Measurements from ENCODE around the gene MYO5C.

The MYO5C gene

GRCh38 chr15:52221730-52222129 is 73.9 kb downstream of the MYO5C start:
- peak; percentile 84 for FAIRE-seq
- DNase-seq (ENCODE audit: extremely low spot score, insufficient read length, low read depth), result no peak

- peak; percentile 86 for FAIRE-seq
- DNase-seq (ENCODE audit: extremely low spot score, insufficient read length, low read depth), result no peak
These were observed 74.5 kb downstream of the MYO5C start for GRCh38 chr15:52220937-52221660.

GRCh38 chr15:52220251-52220650 is 75.4 kb downstream of the MYO5C start:
- FAIRE-seq, result no peak
- DNase-seq (ENCODE audit: extremely low spot score, insufficient read length, low read depth), result no peak

- FAIRE-seq, result no peak
- no peak for DNase-seq (ENCODE audit: extremely low spot score, insufficient read length, low read depth)
These were observed 76.8 kb downstream of the MYO5C start for GRCh38 chr15:52218816-52219215.

GRCh38 chr15:52218371-52218770 is 77.2 kb downstream of the MYO5C start:
- FAIRE-seq, result peak; percentile 39
- no peak for DNase-seq (ENCODE audit: extremely low spot score, insufficient read length, low read depth)

GRCh38 chr15:52217186-52217585 is 78.4 kb downstream of the MYO5C start:
- DNase-seq (ENCODE audit: extremely low spot score, insufficient read length, low read depth), result no peak
- peak; percentile 54 for FAIRE-seq

- no peak for DNase-seq (ENCODE audit: extremely low spot score, insufficient read length, low read depth)
These were observed 81.1 kb downstream of the MYO5C start for GRCh38 chr15:52214553-52214952.

GRCh38 chr15:52213206-52213605 is 82.4 kb downstream of the MYO5C start:
- FAIRE-seq (peak; percentile 35), DNase-seq (ENCODE audit: extremely low spot score, insufficient read length, low read depth) (no peak)

More at GRCh38 chr15:52214553-52214952, 81.1 kb downstream of the MYO5C start:
- FAIRE-seq, result no peak

- peak; percentile 83 for FAIRE-seq
- DNase-seq (ENCODE audit: extremely low spot score, insufficient read length, low read depth), result no peak
These were observed 87.2 kb downstream of the MYO5C start for GRCh38 chr15:52208306-52208946.

GRCh38 chr15:52207191-52207590 is 88.4 kb downstream of the MYO5C start:
- DNase-seq (ENCODE audit: extremely low spot score, insufficient read length, low read depth) (no peak), FAIRE-seq (no peak)

GRCh38 chr15:52206446-52206845 is 89.2 kb downstream of the MYO5C start:
- no peak for FAIRE-seq
- no peak for DNase-seq (ENCODE audit: extremely low spot score, insufficient read length, low read depth)

- DNase-seq (ENCODE audit: extremely low spot score, insufficient read length, low read depth), result no peak
- no peak for FAIRE-seq
These were observed 90.9 kb downstream of the MYO5C start for GRCh38 chr15:52204657-52205056.

GRCh38 chr15:52200831-52201365 is 94.7 kb downstream of the MYO5C start:
- no peak for FAIRE-seq
- DNase-seq (ENCODE audit: extremely low spot score, insufficient read length, low read depth), result no peak

- no peak for FAIRE-seq
- DNase-seq (ENCODE audit: extremely low spot score, insufficient read length, low read depth), result no peak
These were observed 96.3 kb downstream of the MYO5C start for GRCh38 chr15:52199271-52199670.

- no peak for FAIRE-seq
These were observed 98.7 kb downstream of the MYO5C start for GRCh38 chr15:52196891-52197290.

GRCh38 chr15:52193791-52194190 is 101.8 kb downstream of the MYO5C start:
- no peak for DNase-seq (ENCODE audit: extremely low spot score, insufficient read length, low read depth)

More at GRCh38 chr15:52196891-52197290, 98.7 kb downstream of the MYO5C start:
- DNase-seq (ENCODE audit: extremely low spot score, insufficient read length, low read depth), result no peak

GRCh38 chr15:52193321-52193720 is 102.3 kb downstream of the MYO5C start:
- DNase-seq (ENCODE audit: extremely low spot score, insufficient read length, low read depth), result no peak

More at GRCh38 chr15:52193791-52194190, 101.8 kb downstream of the MYO5C start:
- FAIRE-seq, result no peak

GRCh38 chr15:52191207-52191606 is 104.4 kb downstream of the MYO5C start, which contains the start of gene GNB5:
GNB5 (minus strand) TSS chr15:52191392; CDS start chr15:52184676, 6,716 bp downstream.
- DNase-seq (ENCODE audit: extremely low spot score, insufficient read length, low read depth) (no peak), FAIRE-seq (no peak)

More at GRCh38 chr15:52193321-52193720, 102.3 kb downstream of the MYO5C start:
- no peak for FAIRE-seq

- no peak for DNase-seq (ENCODE audit: extremely low spot score, insufficient read length, low read depth)
- FAIRE-seq, result no peak
These were observed 108.7 kb downstream of the MYO5C start for GRCh38 chr15:52186651-52187486.

GRCh38 chr15:52185151-52185561 is 110.4 kb downstream of the MYO5C start:
- DNase-seq (ENCODE audit: extremely low spot score, insufficient read length, low read depth) (no peak), FAIRE-seq (no peak)

Measured in GM18507 (cell line).